C4-2B (cell line): ENCODE results near the gene STAMBP.

Source experiments
- H3K27ac ChIP-seq: fragments of 450-650 bp; 2 replicates; pipeline ENCODE4 v1.5.1; 2017
- ZFX ChIP-seq: fragments of 450-650 bp; IDR thresholded peaks from 2 replicates; pipeline ENCODE4 v1.6.1; 2017
- TF ChIP-seq, protein P1 (sequence below): fragments of 450-650 bp; conservative IDR thresholded peaks from 2 replicates; pipeline ENCODE4 v1.5.1; 2017; ENCODE audit warnings: mild to moderate bottlenecking

Gene STAMBP

DNA sequence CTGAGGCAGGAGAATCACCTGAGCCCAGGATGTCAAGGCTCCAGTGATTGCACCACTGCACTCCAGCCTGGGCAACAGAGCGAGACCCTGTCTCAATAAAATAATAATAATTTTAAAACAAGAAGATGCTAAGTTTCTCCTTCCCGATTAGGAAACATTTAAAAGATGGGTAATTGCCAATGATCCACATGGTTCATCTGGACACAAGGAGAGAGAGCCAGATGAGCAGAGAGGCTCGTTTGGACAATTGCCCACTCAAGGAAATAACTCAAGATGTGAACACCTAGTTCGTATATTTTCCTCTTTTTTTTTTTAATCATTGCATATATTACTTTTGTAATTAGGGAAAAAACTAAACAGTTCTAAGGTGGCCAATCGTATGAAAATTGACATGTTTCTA is 60.4 kb downstream of the STAMBP start:
- TF ChIP-seq, protein P1, sequence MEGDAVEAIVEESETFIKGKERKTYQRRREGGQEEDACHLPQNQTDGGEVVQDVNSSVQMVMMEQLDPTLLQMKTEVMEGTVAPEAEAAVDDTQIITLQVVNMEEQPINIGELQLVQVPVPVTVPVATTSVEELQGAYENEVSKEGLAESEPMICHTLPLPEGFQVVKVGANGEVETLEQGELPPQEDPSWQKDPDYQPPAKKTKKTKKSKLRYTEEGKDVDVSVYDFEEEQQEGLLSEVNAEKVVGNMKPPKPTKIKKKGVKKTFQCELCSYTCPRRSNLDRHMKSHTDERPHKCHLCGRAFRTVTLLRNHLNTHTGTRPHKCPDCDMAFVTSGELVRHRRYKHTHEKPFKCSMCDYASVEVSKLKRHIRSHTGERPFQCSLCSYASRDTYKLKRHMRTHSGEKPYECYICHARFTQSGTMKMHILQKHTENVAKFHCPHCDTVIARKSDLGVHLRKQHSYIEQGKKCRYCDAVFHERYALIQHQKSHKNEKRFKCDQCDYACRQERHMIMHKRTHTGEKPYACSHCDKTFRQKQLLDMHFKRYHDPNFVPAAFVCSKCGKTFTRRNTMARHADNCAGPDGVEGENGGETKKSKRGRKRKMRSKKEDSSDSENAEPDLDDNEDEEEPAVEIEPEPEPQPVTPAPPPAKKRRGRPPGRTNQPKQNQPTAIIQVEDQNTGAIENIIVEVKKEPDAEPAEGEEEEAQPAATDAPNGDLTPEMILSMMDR: no peak
- TF ChIP-seq ZFX: no peak
- no peak overlapping the region for H3K27ac ChIP-seq

DNA sequence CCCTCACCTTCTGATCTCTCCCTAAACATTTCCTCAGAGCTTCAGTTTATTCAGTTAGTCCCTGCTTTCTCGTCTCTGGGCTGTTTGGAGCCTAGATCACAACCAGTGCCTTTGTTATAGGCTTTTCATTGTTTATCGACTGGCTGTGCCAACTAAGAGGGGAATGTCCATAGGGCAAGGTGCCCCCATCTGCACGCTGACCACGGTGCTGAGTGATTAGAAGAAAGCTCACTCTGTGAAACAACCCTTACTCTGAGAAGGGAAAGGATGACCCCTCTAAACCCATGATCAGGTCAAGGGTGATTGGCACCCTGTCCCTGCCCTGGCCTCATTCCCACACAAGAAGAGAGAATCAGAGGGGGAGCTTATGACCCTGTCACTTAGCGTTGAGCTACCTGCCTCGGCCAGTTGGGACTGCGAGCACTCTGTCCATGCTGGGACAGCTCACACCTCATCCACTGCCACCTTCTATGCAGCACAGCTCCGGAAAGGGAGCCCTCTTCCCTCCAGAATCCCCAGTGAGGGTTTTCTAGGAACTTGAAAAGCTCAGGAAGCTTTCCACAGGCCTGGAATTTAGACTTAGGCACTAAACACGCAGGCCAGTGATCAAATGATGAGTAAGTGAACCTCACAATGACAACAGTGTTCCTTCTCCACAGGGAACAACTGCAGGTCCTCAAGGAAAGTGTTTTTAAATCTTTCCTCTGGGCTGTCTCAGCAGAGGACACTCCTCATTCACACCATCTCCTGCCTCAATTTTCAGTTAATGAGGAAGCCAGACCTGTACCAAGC is 61.7 kb downstream of the STAMBP start:
- H3K27ac ChIP-seq: no peak overlapping the region
- no peak for TF ChIP-seq ZFX
- TF ChIP-seq, protein P1: no peak

DNA sequence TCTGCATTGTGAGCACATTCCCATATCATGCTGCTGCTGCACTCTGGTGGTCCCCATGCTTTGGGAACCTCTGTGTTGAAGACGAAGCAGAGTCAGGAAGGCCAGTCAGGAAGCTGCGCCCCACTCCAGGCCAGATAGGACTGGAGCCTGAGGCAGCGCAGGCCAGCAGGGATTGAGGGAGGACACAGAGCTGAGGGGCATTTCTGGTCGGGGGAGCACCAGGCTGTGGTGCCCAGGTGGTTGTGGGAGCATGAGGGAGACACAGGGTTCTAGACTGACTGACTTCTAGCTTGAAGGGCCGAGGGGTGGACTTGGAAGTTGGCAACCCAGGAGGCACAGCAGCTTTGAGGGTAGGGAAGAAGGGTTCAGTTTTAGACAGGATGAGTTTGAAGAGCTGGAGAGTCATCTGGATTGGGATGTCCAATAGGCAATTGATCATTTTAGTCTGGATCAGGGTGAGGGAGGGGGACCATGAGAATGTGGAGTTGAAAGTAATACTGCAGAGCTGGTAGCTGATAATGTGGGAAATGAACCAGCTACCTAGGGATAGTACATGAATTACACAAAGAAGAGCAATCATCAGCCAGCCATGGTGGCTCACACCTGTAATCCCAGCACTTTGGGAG is 62.6 kb downstream of the STAMBP start:
- no peak overlapping the region for H3K27ac ChIP-seq
- TF ChIP-seq, protein P1: no peak
- TF ChIP-seq ZFX: no peak

DNA sequence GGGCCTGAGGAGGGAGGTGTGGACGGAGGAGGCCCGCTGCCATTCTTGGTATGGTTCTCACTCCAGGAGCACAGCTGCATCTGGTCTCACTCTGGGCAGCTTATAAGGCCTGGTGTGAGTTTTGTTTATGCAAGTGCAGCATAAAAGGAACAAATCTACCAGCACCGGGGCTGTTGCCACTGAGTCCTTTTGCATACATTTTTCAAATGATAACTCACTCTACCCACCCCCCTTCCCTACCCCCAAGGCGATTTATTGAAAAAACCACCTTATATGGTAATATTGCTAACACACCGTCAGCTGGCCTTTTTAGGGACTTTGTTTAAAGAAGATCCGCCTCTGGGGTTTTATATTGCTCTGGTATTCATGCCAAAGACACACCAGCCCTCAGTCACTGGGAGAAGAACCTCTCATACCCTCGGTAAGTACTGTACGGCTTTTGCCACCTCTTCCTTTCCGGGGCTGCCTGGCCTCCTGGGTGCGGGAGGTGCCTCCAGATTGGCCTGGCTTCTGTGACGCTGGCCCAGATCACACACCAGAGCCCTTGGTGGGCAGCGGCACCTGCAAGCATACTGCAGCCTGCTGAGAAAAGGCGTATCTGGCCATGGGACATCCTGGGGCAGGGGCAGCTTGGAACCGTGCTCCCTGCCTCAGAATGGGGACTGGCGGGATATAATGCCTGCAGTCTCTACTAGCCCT is 64.0 kb downstream of the STAMBP start, which contains the start of gene ACTG2:
TSS of gene ACTG2 (plus strand) at position 378 of the 699 bp plus-strand sequence. CDS start 8,304 bp downstream, outside the sequence.
- H3K27ac ChIP-seq: no peak within 1 kb of the TSS
- TF ChIP-seq, protein P1: no peak
- no peak for TF ChIP-seq ZFX

DNA sequence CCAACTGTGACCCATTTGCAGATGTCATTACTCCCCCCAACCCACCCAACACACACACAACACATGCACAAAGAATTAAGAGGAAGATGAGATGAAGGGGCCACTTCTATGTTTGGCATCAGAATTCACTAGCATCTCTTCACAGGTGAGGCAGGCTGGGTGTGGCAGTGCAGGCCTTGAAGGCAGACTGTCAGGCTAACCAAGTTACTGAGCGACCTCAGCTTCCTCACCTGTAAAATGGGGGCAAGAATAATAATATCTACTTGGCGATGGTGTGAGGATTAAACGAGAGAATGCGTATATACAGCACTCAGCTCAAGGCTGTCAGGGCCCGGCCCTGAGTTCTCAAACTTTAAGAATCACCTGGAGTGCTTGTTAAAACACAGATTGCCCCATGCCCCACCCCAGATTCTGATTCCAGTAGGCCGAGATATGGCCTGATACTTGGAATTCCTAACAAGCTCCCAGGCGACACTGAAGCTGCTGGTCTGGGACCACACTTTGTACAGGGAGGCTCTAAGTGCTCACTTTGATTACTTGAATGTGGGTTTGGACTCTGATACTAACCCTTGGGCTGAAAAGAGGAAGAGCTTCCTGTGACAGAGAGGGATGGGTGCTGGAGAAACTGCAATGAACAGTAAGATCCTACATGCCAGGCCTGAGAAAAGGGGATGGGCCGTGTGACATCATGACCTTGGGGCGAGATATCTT is 65.2 kb downstream of the STAMBP start:
- no peak overlapping the region for H3K27ac ChIP-seq
- TF ChIP-seq, protein P1: no peak

DNA sequence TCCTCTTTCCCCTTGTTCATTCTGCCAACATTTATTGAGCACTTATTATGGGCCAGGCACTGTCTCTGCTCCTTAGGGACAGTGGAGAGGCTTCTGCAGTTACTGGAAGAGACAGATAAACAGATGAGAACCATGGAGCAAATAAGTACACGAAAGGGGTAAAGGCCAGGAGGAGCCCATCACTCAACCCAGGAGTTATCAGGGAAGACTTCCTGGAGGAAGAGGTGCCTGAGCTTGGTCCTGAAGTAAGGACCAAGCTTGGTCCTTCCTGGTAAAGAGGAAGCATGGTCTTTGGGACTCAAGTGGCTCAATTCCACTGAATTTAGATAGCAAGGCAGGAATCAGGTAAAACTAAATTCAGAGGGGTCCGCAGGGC is 65.7 kb downstream of the STAMBP start:
- TF ChIP-seq, protein P1: no peak
- TF ChIP-seq ZFX: no peak
- no peak overlapping the region for H3K27ac ChIP-seq
